T-helper 2 cell treated with Interferon-gamma antibody and Interleukin-4, amounts not matched to agents 100 ng/mL and 5 ng/mL, for 36 hours (primary cell): ENCODE results near the gene GTF3C5. TPM values are rescaled to one million over a fixed set of nuclear protein-coding genes. Genes with fewer than 3 reads are reported as not detected.
"Not testable (repeated sequence)": the region's sequence is repeated elsewhere in the genome, so short reads cannot be mapped to it uniquely, and the experiment has no call there.

Experiments used
- intact Hi-C: fragments of 100-400 bp; cut with micrococcal nuclease; formaldehyde crosslinking; loops from one replicate; pipeline ENCODE4 v1.15.1; 2023
- total RNA-seq: library from RNA; stranded (reverse); gene quantifications from 2 replicates; pipeline ENCODE4 v1.2.3, GENCODE V29; 2022

Gene GTF3C5
- total RNA-seq, 1 donor from 2014 or later: 79.1 TPM

DNA sequence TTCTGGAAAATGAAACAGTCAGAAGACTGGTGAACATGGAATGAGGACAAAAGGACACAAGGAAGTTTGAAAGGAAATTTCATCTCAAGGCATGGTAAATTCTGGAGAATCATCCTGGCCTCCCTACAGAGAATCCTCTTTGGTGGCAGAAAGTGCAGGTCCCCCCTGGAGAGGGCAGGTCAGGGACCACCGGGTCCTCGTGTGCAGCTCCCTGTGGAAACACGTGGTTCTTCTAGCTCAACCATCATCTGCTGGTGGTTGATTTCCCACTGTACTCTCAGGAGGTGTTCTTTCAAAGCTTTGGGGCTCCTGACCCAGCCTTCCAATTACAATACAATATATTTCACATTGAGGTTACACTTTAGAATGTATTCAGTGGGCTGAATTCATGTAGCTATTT, 2.6 kb upstream of the GTF3C5 start:
- intact Hi-C loops: no loop called here

DNA sequence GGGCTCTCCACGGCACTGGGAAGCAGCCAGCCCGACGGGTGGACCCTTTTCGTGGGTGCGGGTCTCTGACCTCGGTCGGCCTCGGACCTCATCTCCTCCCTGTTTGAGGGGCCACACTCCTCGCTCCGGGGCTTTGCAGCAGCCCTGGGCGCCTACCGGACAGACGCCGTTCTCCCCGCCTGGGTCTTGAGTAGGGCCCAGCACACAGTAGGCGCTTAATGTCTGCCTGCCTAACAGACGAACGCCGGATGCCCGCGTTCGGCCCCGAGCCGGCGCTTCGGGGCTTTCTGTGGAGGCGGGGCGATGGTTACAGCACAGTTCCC, 842 bp upstream of the GTF3C5 start:
- intact Hi-C loops: loop anchor here (1.0 to 5.0 kb wide), 5 partner anchors 85 to 678 kb away; partner anchors contain the start of genes RALGDS, SETX, STKLD1 and SURF4

DNA sequence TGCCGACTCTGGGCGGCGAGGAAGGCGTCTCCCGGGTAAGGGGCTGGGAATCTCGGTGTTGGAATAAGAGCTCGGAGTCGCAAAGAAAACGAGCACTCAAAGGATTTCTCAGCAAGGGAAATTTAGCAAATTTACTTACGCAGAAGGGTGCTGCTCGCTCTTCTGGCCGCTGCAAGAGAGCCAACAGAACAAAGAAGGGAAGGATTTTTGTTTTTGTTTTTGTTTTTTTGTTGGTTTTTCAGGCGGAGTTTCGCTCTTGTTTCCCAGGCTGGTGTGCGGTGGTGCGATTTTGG, 279 bp downstream of the GTF3C5 start:
- intact Hi-C loops: loop anchor here (2.0 to 5.0 kb wide), 2 partner anchors 86 to 679 kb away; partner anchors contain the start of genes SETX and TSC1

DNA sequence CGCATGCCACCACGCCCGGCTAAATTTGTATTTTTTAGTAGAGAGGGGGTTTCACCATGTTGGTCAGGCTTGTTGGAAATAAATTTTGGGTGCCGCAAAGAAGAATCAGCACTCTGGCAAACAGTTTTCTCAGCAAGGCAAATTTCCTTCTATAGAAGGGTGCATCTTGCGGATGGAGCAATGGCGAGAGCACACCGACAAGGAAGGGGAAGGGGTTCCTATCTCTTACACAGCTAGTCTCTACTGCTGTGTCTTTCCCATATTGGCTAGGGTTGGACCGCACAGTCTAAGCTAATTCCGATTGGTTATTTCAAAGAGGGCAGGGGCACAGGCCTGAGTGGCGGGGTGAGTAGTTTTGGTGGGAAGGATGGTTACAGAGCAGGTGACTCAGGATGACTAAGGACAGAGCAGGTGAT, 707 bp downstream of the GTF3C5 start:
- intact Hi-C loops: loop anchor here (2.0 to 5.0 kb wide), 2 partner anchors 87 to 679 kb away; partner anchors contain the start of genes SETX and TSC1

DNA sequence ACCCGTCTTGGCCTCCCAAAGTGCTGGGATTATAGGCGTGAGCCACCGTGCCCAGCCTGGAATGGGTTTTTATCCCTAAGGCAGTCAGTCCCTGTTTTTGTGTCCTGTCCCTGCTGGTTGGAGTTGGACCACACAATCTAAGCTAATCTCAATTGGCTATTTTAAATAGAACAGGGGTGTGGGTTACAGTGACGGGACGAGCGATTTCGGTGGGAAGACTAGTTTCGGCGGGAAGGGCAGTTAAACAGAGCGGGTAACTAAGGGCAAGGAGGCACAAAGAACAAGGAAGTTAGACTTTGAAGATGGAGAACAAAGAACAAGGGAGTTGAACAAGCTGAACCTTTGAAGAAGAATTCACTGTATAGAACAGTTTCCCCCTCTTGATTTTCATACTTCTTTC, 1.4 kb downstream of the GTF3C5 start:
- intact Hi-C loops: loop anchor here (5.0 kb wide), 1 partner anchor 680 kb away; the partner anchor contains the start of gene SETX

DNA sequence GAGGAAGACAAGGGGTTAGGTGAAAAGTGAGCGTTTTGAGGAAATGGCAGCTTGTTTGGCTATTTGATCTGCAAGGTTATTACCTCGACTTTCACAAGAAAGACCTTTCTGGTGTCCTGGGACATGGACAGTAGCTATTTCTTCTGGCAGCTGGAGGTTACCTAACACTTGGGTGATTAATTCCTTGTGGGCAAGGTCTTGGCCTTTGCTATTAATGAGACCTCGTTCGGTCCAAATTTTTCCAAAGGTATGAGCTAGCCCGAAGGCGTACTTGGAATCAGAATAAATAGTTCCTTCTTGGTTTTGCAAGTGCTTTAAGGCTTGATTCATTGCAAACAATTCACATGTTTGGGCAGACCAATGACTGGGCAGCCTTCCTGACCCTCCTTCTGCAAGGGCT, 4.9 kb downstream of the GTF3C5 start:
- intact Hi-C loops: no loop called here

DNA sequence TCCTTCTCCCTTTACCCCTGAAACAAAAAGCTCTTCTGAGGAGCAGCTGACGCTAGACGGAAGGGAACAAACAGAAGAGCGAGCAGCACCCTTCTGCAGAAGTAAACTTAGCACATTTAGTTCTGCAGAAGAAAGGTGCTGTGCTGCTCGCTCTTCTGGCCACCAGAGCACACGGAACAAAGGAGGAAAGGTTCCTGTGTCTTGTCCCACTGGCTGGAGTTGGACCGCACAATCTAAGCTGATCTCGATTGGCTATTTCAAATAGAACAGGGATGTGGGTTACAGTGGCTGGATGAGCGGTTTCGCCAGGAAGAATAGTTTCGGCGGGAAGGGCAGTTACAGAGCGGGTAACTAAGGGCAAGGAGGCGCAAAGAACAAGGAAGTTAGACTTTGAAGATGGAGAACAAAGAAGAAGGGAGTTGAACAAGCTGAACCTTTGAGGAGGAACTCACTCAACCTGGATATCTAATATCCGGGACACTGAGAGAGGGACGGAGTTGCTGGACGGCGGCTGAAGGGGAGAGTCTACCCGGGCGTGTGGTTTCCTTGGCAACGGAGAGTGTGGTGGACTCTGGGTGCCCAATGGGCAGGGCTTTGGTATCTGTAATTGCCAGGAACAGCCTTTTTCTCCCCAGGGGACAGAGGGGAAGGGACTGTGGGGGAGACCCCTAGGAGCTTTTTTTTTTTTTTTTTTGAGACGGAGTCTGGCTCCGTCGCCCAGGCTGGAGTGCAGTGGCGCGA, 7.1 kb downstream of the GTF3C5 start:
- intact Hi-C loops: no loop called here

DNA sequence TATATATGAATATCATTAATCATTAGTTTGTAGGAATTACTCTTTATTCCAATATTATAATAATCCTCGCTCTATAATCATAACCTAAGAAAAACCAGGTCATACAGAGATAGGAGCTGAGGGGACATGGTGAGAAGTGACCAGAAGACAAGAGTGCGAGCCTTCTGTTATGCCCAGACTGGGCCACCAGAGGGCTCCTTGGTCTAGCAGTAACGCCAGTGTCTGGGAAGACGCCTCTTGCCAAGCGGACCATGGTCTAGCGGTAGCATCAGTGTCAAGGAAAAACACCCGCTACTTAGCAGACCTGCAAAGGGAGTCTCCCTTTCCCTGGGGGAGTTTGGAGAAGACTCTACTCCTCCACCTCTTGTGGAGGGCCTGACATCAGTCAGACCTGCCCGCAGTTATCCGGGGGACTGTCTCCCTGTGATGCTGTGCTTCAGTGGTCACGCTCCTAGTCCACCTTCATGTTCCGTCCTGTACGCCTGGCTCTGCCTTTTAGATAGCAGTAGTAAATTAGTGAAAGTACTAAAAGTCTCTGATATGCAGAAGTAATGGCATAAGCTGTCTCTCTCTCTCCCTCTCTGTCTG, 10.2 kb downstream of the GTF3C5 start:
- intact Hi-C loops: not testable (repeated sequence)

DNA sequence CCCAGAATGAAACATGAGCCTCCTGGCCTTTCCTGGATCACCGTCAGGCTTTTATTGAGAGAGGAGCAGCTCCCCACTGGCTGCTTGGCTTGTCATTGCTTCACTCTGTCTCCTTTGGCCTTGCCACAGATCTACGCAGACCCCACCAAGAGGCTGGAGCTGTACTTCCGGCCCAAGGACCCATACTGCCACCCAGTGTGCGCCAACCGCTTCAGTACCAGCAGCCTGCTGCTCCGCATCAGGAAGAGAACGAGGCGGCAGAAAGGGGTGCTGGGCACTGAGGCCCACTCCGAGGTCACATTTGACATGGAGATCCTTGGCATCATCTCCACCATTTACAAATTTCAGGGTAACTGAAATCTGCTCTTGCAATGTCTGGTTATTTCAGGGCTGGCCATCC, 11.2 kb downstream of the GTF3C5 start:
- intact Hi-C loops: no loop called here

DNA sequence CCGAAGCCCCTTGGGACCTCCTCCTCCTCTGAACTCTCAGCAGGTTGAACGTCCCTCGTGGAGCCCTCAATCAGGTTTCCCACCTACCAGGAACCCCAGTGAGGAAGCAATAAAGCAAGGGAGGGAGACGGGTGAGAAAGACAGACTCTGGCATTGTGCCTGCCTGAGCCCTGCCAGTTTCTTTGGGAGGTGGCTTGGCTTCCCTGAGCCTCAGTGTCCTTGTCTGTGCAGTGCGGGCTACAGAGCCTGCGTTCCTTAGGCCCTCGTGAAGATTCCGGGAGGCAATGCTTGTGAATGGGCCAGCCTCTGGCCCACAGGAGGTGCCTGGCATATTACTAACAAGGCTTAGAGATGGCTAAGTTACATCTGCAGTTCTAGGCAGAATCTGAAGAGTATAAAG, 11.9 kb downstream of the GTF3C5 start:
- intact Hi-C loops: no loop called here

DNA sequence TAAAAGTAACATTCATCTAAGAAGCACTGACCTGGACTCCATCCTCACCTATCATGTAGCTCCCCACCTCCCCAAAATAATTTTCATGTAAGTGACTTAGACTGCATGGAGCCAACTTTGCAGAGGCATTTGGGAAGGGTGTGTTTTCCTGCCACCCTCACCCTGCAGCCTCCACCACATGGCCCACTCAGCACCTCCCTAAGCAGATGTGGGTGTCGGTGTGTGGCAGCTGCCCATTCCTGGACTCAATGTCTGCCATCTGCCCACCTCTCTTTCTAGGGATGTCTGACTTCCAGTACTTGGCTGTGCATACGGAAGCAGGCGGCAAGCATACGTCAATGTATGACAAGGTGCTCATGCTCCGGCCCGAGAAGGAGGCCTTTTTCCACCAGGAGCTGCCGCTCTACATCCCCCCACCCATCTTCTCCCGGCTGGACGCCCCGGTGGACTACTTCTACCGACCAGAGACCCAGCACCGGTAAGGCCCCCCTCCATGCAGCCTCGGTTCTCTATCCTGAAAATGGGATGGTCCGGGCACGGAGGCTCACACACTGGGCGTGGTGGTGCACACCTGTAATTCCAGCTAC, 12.7 kb downstream of the GTF3C5 start:
- intact Hi-C loops: no loop called here

DNA sequence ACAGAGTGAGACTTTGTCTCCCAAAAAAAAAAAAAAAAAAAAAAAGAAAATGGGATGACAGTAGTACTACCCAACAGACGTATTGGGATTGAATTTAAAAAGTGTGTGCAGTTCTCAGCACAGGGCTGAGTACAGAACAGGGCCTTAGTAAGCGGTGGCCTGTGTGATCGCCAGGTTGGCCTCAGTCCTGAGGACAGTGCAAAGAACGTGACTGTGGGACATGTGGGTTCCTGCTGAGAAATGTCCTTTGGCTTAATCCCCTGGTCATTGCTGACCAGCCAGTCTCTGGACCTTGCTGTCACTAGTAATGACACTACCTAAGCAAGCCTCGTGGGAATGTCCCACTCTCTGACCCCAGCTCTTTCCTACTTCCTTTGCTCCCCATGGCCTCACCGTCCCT, 13.3 kb downstream of the GTF3C5 start:
- intact Hi-C loops: no loop called here

DNA sequence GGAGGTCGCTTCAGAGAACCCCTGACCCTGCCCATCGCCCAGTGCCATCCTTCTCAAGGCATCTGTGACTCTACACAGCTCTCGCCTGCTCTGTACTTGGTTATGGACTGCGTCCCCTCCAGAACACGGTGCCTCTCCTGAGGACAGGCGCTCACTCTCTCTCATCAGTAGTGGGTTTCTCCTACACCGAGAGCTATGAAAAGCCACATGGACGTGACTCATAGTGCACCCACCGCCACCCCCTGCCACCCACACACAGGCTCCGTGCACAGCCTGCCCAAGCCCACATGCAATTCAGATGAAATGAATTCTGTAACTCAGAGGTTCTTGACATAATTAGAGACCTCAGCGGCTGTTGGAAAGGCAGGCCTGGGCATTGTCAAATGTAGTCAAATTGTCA, 13.9 kb downstream of the GTF3C5 start:
- intact Hi-C loops: no loop called here

DNA sequence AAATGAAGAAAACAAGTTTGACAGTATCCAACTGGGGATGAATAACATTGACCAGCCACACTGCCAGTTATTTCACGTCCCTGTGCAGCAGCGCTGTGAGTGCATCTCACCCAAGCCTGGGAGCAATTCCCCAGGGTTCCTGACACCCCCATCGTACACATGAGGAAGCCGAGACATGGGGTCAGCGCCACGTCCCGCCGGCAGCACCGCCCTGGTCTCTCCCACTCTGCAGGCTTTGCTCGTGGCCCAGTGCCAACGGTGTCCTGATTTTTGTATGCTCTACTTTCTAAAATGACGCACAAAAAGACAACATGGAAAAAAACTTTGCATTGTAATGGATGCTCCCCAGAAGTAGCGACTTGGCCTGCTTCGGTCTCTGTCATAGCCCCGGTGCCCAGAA, 14.3 kb downstream of the GTF3C5 start:
- intact Hi-C loops: no loop called here

DNA sequence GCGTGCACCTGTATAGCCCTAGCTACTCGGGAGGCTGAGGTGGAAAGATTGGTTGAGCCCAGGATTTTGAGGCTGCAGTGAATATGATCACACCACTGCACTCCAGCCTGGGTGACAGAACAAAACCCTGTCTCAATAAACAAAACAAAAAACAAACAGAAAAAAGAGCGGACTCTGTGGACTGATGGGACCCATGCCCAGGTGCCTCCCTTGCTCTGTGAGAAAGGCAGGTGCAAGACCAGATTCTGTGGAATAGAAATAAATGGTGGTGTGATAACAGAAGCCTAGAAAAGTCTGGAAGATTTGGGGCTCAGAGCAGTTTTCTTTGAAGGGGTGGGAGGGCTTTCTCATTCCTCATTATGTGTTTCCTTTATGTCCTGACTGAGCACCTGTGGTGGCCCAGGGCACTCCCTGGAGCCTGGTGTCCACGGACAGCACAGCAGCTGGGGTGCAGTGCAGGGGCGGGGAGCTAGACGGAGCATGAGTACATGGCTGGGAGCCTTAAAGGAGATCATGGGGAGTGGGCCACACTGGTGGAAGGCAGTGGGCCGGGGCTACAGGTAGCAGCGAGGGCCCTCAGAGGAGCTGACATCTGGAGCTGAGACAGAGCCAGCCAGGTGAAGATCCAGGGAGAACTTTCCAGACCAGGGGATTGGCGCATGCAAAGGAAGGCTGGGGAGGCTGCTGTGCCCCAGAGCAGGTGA, 15.6 kb downstream of the GTF3C5 start:
- intact Hi-C loops: no loop called here

DNA sequence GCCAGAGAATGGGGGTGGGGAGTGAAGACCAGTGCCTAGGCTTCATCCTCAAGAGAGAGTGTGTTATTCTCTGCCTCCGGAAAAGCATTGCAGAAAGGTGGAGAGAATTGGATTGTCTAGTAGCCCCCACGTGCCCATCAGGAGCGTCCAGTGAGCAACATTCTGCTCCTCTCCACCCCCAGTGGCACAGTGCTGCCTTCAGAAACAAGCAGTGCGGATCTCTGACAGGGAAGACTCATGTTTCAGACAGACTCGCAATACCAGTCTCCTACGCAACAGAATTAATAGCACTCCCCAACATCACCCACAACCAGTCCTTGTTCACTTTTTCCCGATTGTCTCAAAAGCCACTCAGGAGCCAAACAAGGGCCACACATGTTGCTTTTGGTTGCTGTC, 16.1 kb downstream of the GTF3C5 start:
- intact Hi-C loops: no loop called here

DNA sequence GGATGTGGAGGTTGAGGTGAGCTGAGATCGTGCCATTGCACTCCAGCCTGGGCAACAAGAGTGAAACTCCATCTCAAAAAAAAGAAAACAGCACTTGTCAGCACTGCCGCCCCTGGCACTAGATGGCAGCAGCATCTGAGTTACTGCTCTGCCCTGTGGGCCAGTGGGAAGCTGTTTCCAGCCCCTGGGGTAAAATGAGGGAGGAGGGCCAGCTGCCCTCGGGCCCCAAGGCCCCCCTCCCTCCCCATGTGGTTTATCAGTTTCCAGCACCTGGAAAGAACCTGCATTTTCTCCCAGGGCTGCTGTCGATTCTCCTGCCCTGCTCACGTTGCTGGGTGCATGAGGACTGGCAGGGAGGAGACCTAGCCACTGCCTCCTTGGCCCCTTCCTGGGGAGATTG, 17.8 kb downstream of the GTF3C5 start:
- intact Hi-C loops: loop anchor here (1.0 kb wide), 1 partner anchor 96 kb away; no protein-coding TSS in a partner anchor

DNA sequence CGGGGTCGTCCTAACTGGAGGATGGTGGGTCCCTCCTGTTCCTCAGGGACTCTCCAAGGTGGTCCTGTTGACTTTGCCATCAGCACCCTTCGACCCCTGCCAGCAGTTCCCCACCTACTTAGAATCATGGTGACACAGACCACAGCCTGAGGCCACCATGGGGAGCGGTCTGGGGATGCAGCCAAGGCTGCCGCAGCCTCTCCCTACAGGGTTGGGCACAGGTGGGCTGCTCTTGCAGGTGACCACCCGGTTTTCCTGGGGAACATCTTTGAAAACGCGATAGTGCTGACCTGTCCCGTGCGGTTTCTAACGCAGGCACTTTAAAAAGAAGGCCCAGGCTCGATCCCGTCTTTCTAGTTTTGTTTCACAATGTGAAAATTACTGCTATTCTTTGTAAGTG, 18.2 kb downstream of the GTF3C5 start:
- intact Hi-C loops: no loop called here

DNA sequence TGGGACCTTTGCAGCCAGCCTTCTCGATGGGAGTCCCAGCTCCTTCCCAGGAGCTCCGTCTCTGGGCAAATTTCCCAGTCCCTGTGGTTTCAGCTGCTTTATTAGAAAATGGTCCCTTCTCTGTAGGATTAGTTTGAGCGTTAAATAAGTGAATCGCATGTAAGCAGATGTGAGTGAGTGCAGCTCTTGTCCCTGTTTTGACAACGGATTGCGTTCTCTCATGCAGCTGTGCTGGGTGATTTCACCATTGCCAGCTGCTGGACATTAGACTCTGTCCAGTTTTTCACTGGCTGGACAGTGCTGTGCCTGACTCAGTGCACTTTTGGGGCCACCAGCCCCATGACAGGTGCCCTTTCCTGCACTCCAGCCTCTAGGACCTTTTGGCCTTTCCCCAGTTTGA, 19.3 kb downstream of the GTF3C5 start:
- intact Hi-C loops: no loop called here

DNA sequence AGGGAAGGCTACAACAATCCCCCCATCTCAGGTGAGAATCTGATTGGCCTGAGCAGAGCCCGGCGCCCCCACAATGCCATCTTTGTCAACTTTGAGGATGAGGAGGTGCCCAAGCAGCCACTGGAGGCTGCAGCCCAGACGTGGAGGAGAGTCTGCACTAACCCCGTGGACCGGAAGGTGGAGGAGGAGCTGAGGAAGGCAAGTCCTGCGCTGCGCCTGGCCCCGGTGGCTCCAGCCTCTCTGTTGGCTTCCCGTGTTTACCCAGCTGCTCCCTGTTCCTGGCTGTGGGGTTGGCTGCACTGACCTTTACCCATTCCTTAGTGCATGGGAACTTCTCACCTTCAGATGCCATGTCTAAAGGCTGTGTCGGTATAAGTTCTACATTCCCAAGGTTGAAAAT, 20.0 kb downstream of the GTF3C5 start:
- intact Hi-C loops: no loop called here

DNA sequence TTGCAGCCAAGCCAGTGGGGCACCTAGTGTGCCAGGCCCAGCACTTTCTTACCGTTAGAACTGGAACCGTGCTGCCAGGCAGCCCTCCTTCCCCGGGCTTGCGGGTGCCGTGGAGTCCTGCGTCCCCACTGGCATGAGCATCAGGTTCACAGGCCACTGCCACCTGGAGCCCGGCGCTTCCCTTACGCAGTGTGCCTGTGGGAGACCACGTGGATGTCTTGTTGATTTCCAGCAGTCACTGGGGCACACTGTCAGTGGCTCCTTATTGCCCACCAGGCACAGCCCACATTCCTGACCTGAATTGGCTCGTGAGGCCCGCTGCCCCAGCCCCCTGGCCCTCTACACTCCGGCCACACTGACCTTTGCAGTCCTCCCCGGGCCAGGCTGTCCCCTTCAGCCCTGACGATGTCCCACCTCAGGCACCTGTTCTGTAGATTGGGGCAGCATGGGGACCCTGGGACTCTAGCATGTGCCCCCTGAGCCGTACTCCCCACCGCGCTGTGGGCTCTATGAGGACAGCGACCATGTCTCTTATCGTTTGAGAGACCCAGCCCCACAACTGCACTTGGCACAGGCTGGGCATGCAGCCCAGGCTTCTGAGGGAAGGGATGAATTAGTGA, 20.6 kb downstream of the GTF3C5 start:
- intact Hi-C loops: no loop called here
